ENCODE measurements around the gene C1orf35. TPM values are rescaled to one million over a fixed set of nuclear protein-coding genes. Genes with fewer than 3 reads are reported as not detected.

Gene C1orf35
- total RNA-seq (2014; rRNA removed; shearing (Covaris generic)) (11.3 and 14.0 TPM in 2 replicates), polyA plus RNA-seq (2016; fragmentation: Nextera tagmentation; extraction: Ambion mirVana) (67.6 and 75.9 TPM in 2 replicates)
- long read RNA-seq, partial matches to known transcripts, result 8 of 20 reads
- long read RNA-seq, other reads (novel, unspliced or antisense), result 7 of 20 reads

DNA sequence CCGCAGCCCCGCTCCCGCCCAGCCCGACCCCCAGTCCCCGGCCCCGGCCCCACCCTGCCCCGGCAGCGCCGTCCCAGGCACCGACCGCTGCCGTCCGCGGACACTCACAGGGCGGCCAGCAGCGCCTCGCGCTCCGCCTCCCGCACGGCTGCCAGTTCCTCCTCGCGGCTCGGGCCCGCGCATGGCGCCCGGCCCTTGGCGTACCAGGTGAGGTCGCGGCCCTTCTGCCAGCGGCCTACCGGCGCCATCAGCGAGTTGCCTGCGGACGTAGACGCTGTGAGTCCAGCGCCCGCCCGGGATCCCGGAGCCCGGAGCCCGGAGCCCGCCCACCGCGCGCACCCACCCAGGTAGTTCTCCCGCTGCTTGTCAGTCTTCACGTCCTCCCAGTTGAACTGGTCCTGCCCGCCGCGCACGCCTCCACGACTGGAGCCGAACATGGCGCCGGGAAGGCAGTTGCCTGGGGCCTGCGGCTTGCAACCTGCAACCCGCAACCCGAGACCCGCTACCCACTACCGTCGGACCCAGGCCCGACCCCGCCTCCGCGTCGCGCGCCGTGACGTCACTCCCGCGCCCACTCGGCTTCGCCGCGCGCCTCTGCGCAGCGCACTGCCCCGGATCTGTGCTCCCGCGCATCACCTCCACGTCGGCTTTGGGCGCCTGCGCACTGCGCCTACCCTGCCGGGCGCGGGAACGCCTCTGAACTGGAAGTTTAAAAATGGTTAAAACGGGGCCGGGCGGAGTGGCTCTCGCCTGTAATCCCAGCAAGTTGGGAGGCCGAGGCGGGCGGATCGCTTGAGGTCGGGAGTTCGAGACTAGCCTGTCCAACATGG is at the start of gene C1orf35:
C1orf35 (minus strand) TSS at position 535 of the 830 bp plus-strand sequence; CDS start at position 437, 98 bp downstream.
- peak; percentile 95 for TF ChIP-seq POLR2AphosphoS5 (IDR thresholded peaks at IDR 0.05; ENCODE audit: low read depth)
- TF ChIP-seq, protein P1, sequence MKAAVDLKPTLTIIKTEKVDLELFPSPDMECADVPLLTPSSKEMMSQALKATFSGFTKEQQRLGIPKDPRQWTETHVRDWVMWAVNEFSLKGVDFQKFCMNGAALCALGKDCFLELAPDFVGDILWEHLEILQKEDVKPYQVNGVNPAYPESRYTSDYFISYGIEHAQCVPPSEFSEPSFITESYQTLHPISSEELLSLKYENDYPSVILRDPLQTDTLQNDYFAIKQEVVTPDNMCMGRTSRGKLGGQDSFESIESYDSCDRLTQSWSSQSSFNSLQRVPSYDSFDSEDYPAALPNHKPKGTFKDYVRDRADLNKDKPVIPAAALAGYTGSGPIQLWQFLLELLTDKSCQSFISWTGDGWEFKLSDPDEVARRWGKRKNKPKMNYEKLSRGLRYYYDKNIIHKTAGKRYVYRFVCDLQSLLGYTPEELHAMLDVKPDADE (IDR thresholded peaks at IDR 0.05), result peak; percentile 84
- no peak for TF ChIP-seq REST (IDR thresholded peaks at IDR 0.05; ENCODE audit: unreplicated experiment)
- TF ChIP-seq CREB1 (CRISPR knock-in tag; IDR thresholded peaks at IDR 0.05; ENCODE audit: low read depth), result peak; percentile 99
- no peak for TF ChIP-seq EZH2 (IDR thresholded peaks at IDR 0.05; ENCODE audit: low read depth, unreplicated experiment)
- TF ChIP-seq, protein P2, sequence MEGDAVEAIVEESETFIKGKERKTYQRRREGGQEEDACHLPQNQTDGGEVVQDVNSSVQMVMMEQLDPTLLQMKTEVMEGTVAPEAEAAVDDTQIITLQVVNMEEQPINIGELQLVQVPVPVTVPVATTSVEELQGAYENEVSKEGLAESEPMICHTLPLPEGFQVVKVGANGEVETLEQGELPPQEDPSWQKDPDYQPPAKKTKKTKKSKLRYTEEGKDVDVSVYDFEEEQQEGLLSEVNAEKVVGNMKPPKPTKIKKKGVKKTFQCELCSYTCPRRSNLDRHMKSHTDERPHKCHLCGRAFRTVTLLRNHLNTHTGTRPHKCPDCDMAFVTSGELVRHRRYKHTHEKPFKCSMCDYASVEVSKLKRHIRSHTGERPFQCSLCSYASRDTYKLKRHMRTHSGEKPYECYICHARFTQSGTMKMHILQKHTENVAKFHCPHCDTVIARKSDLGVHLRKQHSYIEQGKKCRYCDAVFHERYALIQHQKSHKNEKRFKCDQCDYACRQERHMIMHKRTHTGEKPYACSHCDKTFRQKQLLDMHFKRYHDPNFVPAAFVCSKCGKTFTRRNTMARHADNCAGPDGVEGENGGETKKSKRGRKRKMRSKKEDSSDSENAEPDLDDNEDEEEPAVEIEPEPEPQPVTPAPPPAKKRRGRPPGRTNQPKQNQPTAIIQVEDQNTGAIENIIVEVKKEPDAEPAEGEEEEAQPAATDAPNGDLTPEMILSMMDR (conservative IDR thresholded peaks at IDR 0.05; ENCODE audit: low read depth in 2 of 2), result no peak
- H3K27ac Mint-ChIP-seq, result peak within 1 kb of the TSS; percentile 96
- H3K4me3 Mint-ChIP-seq, result peak within 1 kb of the TSS; percentile 92
- H3K27me3 Mint-ChIP-seq (ENCODE audit: insufficient read depth, low read depth, poor library complexity), result peaks cover 22% of the 10 kb centered on the region
- peak within 1 kb of the TSS; percentile 86 for H3K4me2 ChIP-seq
- DNase-seq (ENCODE audit: low spot score) (peak; percentile 97), ATAC-seq (peak; percentile 85)
- 0 out of 2 replicates have a peak, but pooled peaks cover 2% of the 10 kb centered on the region for H3F3A ChIP-seq (replicated peaks; ENCODE audit: low read depth)
- peaks cover 8% of the 10 kb centered on the region; the same call in 1 of the 3 replicates for H3K4me1 Mint-ChIP-seq
- peak within 1 kb of the TSS; percentile 87 for H3K27ac ChIP-seq (ENCODE audit: low read depth)
- H3K4me1 ChIP-seq (ENCODE audit: insufficient read depth), result 0 out of 2 replicates have a peak, but pooled peaks cover 3% of the 10 kb centered on the region
- H3K36me3 ChIP-seq (ENCODE audit: insufficient read depth), result peaks cover 3% of the 10 kb centered on the region; the same call in 1 of the 2 replicates
- no peaks in the 10 kb centered on the region for H3K27me3 ChIP-seq (ENCODE audit: insufficient read depth)
- peaks cover 40% of the 10 kb centered on the region for H3K36me3 Mint-ChIP-seq (ENCODE audit: low read depth)
- H3K9me3 Mint-ChIP-seq, result no peaks in the 10 kb centered on the region; the same call in 1 of the 3 replicates
- H3K4me3 ChIP-seq, result peak within 1 kb of the TSS; percentile 93
- no peaks in the 10 kb centered on the region for H3K79me2 ChIP-seq (replicated peaks; ENCODE audit: insufficient read depth)
- no peaks in the 10 kb centered on the region; the same call in 1 of the 2 replicates for H4K20me1 ChIP-seq (replicated peaks; ENCODE audit: insufficient read depth)
- no peaks in the 10 kb centered on the region for H3K9me2 ChIP-seq (ENCODE audit: insufficient read depth)
- H2AFZ ChIP-seq, result peak within 1 kb of the TSS; percentile 94
